ENCODE results near the gene ITGA8. TPM values are rescaled to one million over a fixed set of nuclear protein-coding genes. Genes with fewer than 3 reads are reported as not detected.

ITGA8 gene
- total and polyA plus RNA-seq, 2 of the 13 experiments (the other 11 are each of a cell fraction or from before 2014, with no cell fraction given), result not detected

DNA sequence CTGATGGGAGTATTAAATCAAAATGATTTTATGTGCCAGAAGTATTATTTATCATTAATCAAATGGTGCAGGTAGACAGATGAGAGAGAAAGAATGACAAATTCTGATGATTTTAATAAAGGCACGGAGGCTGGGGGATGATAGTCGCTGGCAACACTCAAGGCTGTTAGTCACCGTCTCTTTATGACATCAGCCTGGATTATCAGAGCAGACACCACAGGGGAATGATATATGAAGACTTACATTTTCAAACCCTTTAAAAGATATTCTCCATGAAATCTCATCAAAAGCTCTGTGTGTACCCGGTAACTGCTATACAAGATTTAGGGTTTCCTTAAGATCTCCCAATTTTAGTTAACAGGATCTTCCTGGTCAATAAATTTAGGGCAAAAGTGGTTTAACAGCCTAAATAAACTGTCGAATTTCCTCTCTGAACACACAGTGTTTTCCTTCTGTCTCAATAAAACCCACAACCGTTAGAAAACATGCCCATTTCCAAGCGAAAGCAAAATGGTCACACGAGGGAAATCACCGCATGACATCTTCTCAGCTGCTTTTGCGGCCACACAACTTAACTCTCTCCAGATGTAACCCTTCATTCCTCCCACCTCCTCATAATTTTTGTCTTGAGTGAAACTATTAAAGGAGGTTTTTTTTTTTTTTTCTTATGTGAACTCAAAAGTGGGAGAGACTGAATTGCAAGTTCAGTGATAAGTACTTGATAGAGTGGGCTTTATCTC lies 215.5 kb downstream of the ITGA8 start:
- no peaks in the 10 kb centered on the region for H3K9me3 ChIP-seq (ENCODE audit: low read length)
- H3K9ac ChIP-seq (ENCODE audit: insufficient read depth, low read depth, low read length), result no peak overlapping the region
- no peaks in the 10 kb centered on the region for H3K79me2 ChIP-seq (ENCODE audit: insufficient read depth, low read length)
- ATAC-seq (no peak), FAIRE-seq (no peak), DNase-seq (ENCODE audit: low spot score) (no peak)
- in situ Hi-C loops (cut with HindIII; ENCODE audit: extremely low pct_ligation_motif_present, low pct_unique_long_range_greater_than_20kb), result no loop called here
- intact Hi-C loops (cut with micrococcal nuclease; ENCODE audit: unreplicated experiment), result no loop called here
- WGBS (ENCODE audit: low lambda C conversion rate), result 18% methylated on average over 10 of the region's 10 CpGs
- peaks cover 3% of the 10 kb centered on the region in 2 experiments; a peak in 1 of 5 replicates for H3K27me3 ChIP-seq (ENCODE audit: control insufficient read depth in 1 of 2, insufficient read depth in 2 of 2, low read length in 2 of 2)
- CTCF ChIA-PET (ENCODE audit: low intra/inter-chr PET ratio, low total read pairs), result no interaction called here
- H3K4me3 ChIP-seq (replicated peaks in 1 of 3; ENCODE audit: insufficient read depth in 1 of 3, low read depth in 2 of 3, low read length in 3 of 3), result no peak overlapping the region
- H3K36me3 ChIP-seq (replicated peaks in 1 of 2; ENCODE audit: control insufficient read depth in 1 of 2, insufficient read depth in 2 of 2, low read length in 2 of 2), result no peaks in the 10 kb centered on the region
- H3K4me2 ChIP-seq (ENCODE audit: low read depth, low read length), result no peak overlapping the region
- no peaks in the 10 kb centered on the region for H4K20me1 ChIP-seq (ENCODE audit: insufficient read depth, low read length)
- POLR2A ChIA-PET, result no interaction called here
- H2AFZ ChIP-seq (ENCODE audit: low read length), result no peak overlapping the region
- BruUV-seq (replicated peaks), result no TSS peak
- no peaks in the 10 kb centered on the region for H3K4me1 ChIP-seq (ENCODE audit: insufficient read depth, low read length)
- no peak for TF ChIP-seq FOXK2 (IDR thresholded peaks at IDR 0.05)
- TF ChIP-seq ZFP90 (CRISPR knock-in tag; IDR thresholded peaks at IDR 0.05; ENCODE audit: borderline replicate concordance), result no peak
- no peak for TF ChIP-seq DNMT1 (CRISPR knock-in tag; IDR thresholded peaks at IDR 0.05)
- no peak for TF ChIP-seq CBX1 (IDR thresholded peaks at IDR 0.05; ENCODE audit: low read depth)
- no peak for TF ChIP-seq ZNF121 (CRISPR knock-in tag; IDR thresholded peaks at IDR 0.05)
- TF ChIP-seq MED1 (CRISPR knock-in tag; IDR thresholded peaks at IDR 0.05), result no peak
- TF ChIP-seq FOXC1 (CRISPR knock-in tag; IDR thresholded peaks at IDR 0.05; ENCODE audit: borderline replicate concordance), result no peak
- no peak for TF ChIP-seq ZNF34 (CRISPR knock-in tag; IDR thresholded peaks at IDR 0.05; ENCODE audit: borderline replicate concordance)
- TF ChIP-seq ZNF619 (CRISPR knock-in tag; IDR thresholded peaks at IDR 0.05), result no peak
- no peak for TF ChIP-seq ZSCAN20 (CRISPR knock-in tag; IDR thresholded peaks at IDR 0.05; ENCODE audit: borderline replicate concordance)
- TF ChIP-seq ATF7-NPFF (CRISPR knock-in tag; IDR thresholded peaks at IDR 0.05; ENCODE audit: low read depth), result no peak
- TF ChIP-seq ZNF33A (CRISPR knock-in tag; IDR thresholded peaks at IDR 0.05; ENCODE audit: borderline replicate concordance), result no peak
- TF ChIP-seq ZNF10 (CRISPR knock-in tag; IDR thresholded peaks at IDR 0.05; ENCODE audit: borderline replicate concordance, low read depth), result no peak
- TF ChIP-seq PHF5A (CRISPR knock-in tag; IDR thresholded peaks at IDR 0.05; ENCODE audit: low read depth, unreplicated experiment), result no peak
- TF ChIP-seq, protein P1, sequence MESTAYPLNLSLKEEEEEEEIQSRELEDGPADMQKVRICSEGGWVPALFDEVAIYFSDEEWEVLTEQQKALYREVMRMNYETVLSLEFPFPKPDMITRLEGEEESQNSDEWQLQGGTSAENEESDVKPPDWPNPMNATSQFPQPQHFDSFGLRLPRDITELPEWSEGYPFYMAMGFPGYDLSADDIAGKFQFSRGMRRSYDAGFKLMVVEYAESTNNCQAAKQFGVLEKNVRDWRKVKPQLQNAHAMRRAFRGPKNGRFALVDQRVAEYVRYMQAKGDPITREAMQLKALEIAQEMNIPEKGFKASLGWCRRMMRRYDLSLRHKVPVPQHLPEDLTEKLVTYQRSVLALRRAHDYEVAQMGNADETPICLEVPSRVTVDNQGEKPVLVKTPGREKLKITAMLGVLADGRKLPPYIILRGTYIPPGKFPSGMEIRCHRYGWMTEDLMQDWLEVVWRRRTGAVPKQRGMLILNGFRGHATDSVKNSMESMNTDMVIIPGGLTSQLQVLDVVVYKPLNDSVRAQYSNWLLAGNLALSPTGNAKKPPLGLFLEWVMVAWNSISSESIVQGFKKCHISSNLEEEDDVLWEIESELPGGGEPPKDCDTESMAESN (CRISPR knock-in tag; conservative IDR thresholded peaks at IDR 0.05), result no peak
- no peak for TF ChIP-seq HMG20B (CRISPR knock-in tag; conservative IDR thresholded peaks at IDR 0.05)
- TF ChIP-seq SCMH1 (CRISPR knock-in tag; IDR thresholded peaks at IDR 0.05; ENCODE audit: borderline replicate concordance), result no peak
- TF ChIP-seq CENPT (CRISPR knock-in tag; IDR thresholded peaks at IDR 0.05; ENCODE audit: low read depth), result no peak
- TF ChIP-seq, protein P2, sequence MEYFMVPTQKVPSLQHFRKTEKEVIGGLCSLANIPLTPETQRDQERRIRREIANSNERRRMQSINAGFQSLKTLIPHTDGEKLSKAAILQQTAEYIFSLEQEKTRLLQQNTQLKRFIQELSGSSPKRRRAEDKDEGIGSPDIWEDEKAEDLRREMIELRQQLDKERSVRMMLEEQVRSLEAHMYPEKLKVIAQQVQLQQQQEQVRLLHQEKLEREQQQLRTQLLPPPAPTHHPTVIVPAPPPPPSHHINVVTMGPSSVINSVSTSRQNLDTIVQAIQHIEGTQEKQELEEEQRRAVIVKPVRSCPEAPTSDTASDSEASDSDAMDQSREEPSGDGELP (IDR thresholded peaks at IDR 0.05; ENCODE audit: borderline replicate concordance, low read depth), result no peak
- TF ChIP-seq, protein P3, sequence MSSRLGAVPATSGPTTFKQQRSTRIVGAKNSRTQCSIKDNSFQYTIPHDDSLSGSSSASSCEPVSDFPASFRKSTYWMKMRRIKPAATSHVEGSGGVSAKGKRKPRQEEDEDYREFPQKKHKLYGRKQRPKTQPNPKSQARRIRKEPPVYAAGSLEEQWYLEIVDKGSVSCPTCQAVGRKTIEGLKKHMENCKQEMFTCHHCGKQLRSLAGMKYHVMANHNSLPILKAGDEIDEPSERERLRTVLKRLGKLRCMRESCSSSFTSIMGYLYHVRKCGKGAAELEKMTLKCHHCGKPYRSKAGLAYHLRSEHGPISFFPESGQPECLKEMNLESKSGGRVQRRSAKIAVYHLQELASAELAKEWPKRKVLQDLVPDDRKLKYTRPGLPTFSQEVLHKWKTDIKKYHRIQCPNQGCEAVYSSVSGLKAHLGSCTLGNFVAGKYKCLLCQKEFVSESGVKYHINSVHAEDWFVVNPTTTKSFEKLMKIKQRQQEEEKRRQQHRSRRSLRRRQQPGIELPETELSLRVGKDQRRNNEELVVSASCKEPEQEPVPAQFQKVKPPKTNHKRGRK (CRISPR knock-in tag; IDR thresholded peaks at IDR 0.05), result no peak
- no peak overlapping the region for H3K27ac ChIP-seq (ENCODE audit: extremely low read length, insufficient read depth, low read length)

Data from HepG2 (cell line).